Non-pigmented ciliary epithelial cell (primary cell): ENCODE data around the gene HCRT.
"Not testable (repeated sequence)": the region's sequence is repeated elsewhere in the genome, so short reads cannot be mapped to it uniquely, and the experiment has no call there.

ENCODE experiments used
- DNase-seq: peaks from one replicate; pipeline ENCODE4 v3.0.0-alpha.2; 2010; ENCODE audit warnings: low read depth

HCRT gene

GRCh38 chr17:42197564-42198156 lies 12.4 kb upstream of the HCRT start:
- DNase-seq = no peak

GRCh38 chr17:42193969-42194899 lies 9.0 kb upstream of the HCRT start, which contains the start of gene GHDC:
Gene GHDC (minus strand): TSS chr17:42194494. CDS start chr17:42193581, 913 bp downstream.
- DNase-seq = no peak

- DNase-seq = no peak
These were observed 8.1 kb upstream of the HCRT start for GRCh38 chr17:42193216-42193968.

GRCh38 chr17:42192189-42193126 lies 7.2 kb upstream of the HCRT start:
- no peak for DNase-seq

- DNase-seq = no peak
These were observed 6.0 kb upstream of the HCRT start for GRCh38 chr17:42191275-42191608.

- DNase-seq = no peak
These were observed 5.4 kb upstream of the HCRT start for GRCh38 chr17:42190491-42191274.

- no peak for DNase-seq
These were observed 4.4 kb upstream of the HCRT start for GRCh38 chr17:42189651-42189965.

- no peak for DNase-seq
These were observed 3.7 kb upstream of the HCRT start for GRCh38 chr17:42188749-42189650.

- no peak for DNase-seq
These were observed 2.6 kb upstream of the HCRT start for GRCh38 chr17:42187833-42188232.

- DNase-seq = not testable (repeated sequence)
These were observed 939 bp upstream of the HCRT start for GRCh38 chr17:42186191-42186590.

GRCh38 chr17:42185621-42185930 lies 324 bp upstream of the HCRT start:
- no peak for DNase-seq

- DNase-seq = no peak
These were observed 1.2 kb downstream of the HCRT start for GRCh38 chr17:42183741-42184711.

GRCh38 chr17:42182927-42183734 lies 2.1 kb downstream of the HCRT start:
- DNase-seq = no peak

GRCh38 chr17:42181851-42182207 lies 3.4 kb downstream of the HCRT start:
- DNase-seq = no peak

- DNase-seq = no peak
These were observed 4.1 kb downstream of the HCRT start, which contains the start of gene KCNH4 for GRCh38 chr17:42180922-42181850. Gene KCNH4 (minus strand): TSS chr17:42181142. CDS start chr17:42180945, 197 bp downstream.

GRCh38 chr17:42180411-42180921 lies 4.8 kb downstream of the HCRT start:
- no peak for DNase-seq
